Retinal pigment epithelial cell (primary cell): ENCODE results near the gene SNRNP200.

Experiments
- DNase-seq: peaks from one replicate; pipeline ENCODE4 v3.0.0-alpha.2; 2010; ENCODE audit warnings: low read depth
- H3K4me3 ChIP-seq: 2 replicates; pipeline ENCODE4 v1.5.1; 2011; ENCODE audit warnings: mild to moderate bottlenecking, low read length, control low read depth, moderate library complexity
- TF ChIP-seq, protein P1 (sequence below): conservative IDR thresholded peaks from 2 replicates; pipeline ENCODE4 v1.5.1; 2011; ENCODE audit warnings: low read depth, low read length, control low read depth, inconsistent platforms

The SNRNP200 gene

DNA sequence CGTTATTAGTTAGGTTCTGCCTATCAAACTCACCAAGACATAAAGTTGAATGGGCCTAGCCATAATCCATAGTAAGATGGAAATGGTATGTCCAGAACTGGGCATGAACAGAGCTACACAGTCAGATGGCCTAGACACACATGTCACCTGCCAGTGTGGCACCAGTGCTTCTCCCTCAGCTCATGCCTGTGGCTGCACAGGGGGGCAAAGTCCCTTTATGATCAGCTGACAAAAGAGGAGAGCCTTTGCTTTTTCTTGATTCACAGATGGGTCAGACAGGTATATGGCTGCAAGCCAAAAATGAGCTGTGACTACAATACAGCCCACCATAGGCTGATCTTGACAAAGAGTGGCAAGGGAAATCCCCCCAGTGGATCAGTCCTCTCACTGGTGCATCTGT is 68.5 kb downstream of the SNRNP200 start:
- TF ChIP-seq, protein P1, sequence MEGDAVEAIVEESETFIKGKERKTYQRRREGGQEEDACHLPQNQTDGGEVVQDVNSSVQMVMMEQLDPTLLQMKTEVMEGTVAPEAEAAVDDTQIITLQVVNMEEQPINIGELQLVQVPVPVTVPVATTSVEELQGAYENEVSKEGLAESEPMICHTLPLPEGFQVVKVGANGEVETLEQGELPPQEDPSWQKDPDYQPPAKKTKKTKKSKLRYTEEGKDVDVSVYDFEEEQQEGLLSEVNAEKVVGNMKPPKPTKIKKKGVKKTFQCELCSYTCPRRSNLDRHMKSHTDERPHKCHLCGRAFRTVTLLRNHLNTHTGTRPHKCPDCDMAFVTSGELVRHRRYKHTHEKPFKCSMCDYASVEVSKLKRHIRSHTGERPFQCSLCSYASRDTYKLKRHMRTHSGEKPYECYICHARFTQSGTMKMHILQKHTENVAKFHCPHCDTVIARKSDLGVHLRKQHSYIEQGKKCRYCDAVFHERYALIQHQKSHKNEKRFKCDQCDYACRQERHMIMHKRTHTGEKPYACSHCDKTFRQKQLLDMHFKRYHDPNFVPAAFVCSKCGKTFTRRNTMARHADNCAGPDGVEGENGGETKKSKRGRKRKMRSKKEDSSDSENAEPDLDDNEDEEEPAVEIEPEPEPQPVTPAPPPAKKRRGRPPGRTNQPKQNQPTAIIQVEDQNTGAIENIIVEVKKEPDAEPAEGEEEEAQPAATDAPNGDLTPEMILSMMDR, result no peak
- no peak overlapping the region for H3K4me3 ChIP-seq
- no peak for DNase-seq

DNA sequence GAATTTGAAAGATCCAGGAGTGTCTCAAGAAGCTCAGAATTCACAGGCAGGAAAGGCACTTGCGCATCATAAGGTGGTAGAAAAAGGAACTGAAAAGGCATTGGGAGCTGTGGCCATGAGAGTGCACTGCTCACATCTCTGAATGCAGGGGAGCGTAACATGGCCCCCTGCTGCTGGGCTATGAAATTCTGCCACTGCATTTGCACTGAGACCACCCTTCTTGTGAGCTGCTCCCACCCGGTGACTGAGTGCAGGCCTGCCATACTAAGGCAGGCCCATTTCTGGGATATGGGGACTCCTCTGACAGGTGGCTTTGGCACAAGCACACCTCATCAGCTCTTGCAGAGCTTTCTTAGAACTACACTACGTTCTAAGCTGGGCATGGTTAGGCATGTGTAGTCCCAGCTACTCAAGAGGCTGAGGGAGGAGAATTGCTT is 71.4 kb downstream of the SNRNP200 start:
- DNase-seq, result no peak
- H3K4me3 ChIP-seq, result no peak overlapping the region
- TF ChIP-seq, protein P1, result no peak

DNA sequence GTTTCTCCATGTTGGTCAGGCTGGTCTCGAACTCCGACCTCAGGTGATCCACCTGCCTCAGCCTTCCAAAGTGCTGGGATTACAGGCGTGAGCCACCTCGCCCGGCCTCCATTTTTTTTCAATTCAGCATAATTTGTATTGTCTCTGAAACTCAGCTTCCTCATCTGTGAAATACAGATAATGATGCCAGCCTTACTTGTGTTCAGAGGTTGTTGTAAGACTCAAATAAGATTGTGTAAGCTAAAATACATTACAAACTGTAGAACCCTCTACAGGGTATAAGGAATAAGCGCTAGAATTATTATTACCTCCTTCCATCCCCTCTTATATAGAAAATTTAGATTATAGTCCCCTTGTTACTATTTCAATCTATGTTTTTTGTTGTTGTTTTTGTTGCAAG is 71.9 kb downstream of the SNRNP200 start:
- TF ChIP-seq, protein P1, result no peak
- no peak for DNase-seq
- H3K4me3 ChIP-seq, result no peak overlapping the region

DNA sequence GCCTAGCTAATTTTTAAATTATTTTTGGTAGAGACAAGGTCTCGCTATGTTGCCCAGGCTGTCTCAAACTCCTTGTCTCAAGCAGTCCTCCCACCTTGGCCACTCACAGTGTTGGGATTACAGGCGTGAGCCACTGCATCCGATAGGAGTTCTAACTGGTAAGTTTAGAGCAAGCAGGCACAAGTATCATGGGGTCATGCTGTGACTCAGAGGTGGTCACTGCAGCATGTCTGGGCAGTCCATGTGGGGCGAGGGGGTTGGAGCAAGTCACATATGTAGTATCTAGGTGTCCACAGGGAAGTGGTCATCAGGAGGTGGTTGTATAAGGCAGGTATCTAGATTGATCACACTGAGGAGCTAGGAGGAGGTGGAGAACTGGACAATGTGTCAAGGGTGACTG is 74.0 kb downstream of the SNRNP200 start:
- DNase-seq, result no peak

DNA sequence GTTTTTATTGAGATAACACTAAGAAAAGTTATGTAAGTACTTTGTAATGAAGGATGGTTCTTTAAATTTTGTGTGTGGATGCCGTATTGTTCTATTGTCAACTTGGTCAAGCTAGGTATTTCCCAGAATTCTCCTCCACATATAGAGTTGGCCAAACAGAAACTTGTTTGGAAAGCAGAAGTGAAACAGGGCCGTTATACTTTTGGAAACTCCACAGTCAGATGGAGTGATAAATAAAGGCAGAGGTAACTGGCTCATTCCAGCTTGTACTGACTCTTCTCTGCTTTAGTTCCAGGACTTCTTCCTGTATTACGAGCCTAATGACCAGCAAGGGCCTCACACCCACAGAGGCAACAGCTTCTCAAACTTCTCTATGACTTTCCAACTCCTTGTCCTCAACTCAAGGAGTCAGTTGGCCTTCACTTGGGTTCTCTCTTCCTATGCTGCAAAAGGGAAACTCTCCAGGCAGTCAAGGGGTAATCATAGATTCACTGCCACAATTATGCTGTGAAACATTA is 80.3 kb downstream of the SNRNP200 start:
- TF ChIP-seq, protein P1, result no peak

More for the DNA sequence above, 74.0 kb downstream of the SNRNP200 start:
- no peak overlapping the region for H3K4me3 ChIP-seq
- TF ChIP-seq, protein P1, result no peak

More for the DNA sequence above, 80.3 kb downstream of the SNRNP200 start:
- H3K4me3 ChIP-seq, result no peak overlapping the region
- no peak for DNase-seq
